Measurements from ENCODE around the gene UPF1.

Gene UPF1

DNA sequence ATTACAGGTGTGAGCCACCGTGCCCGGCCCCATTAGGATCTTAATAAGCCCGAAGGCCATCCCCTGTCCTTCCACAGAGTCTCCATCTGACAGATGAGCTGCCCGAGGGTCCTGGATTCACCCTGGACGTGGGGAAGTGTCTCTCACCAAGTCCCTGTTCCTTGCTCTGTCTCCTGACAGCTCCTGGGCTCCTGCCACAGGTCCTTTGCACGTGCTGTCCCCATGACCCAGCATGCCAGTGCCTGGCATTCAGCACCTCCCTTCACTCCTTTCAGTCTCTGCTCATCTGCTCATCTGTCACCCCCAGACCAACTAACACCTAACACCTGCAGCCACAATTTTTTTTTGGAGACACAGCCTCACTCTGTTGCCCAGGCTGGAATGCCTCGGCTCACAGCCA, 49.7 kb downstream of the UPF1 start:
- H3K4me3 ChIP-seq (ENCODE audit: low read depth, low read length): no peak overlapping the region

DNA sequence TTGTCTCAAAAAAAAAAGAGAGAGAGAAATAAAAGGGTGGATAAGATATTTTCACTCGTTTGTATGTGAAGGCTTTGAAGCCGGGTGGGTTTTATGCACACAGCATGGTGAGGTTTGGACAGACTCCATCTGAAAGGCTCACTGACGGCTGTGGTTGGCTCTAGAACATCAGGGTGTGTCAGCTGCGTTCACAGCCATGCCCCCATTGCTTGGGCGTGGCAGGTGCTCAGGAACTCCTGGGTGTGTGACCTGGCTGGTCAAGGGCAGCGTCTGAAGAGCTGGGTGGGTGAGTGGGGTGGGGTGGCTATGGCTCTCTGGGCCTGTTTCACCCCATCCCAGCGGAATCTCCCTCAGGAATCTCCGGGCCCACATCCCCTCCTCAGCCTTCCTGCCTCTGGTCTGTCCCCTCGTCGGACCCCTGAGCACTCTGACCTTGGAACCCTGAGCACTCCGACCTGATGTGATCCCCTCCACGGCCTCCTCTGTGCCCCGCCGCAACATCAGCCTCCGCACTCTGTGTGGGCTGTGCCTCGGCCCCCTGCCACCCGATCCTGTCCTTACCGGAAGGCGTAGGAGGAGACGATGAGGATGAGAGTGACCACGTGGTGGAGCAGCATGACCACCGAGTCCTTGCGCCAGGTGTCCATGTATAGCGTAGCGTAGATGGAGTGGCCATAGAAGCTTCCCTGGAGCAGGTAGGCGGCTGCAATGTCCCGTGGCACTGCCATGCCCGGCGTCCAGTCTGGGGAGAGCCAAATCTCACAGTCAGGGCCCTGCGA, 52.0 kb downstream of the UPF1 start:
- no peak for DNase-seq (ENCODE audit: low read depth)
- H3K4me3 ChIP-seq (ENCODE audit: low read depth, low read length): no peak overlapping the region
- TF ChIP-seq, protein P1, sequence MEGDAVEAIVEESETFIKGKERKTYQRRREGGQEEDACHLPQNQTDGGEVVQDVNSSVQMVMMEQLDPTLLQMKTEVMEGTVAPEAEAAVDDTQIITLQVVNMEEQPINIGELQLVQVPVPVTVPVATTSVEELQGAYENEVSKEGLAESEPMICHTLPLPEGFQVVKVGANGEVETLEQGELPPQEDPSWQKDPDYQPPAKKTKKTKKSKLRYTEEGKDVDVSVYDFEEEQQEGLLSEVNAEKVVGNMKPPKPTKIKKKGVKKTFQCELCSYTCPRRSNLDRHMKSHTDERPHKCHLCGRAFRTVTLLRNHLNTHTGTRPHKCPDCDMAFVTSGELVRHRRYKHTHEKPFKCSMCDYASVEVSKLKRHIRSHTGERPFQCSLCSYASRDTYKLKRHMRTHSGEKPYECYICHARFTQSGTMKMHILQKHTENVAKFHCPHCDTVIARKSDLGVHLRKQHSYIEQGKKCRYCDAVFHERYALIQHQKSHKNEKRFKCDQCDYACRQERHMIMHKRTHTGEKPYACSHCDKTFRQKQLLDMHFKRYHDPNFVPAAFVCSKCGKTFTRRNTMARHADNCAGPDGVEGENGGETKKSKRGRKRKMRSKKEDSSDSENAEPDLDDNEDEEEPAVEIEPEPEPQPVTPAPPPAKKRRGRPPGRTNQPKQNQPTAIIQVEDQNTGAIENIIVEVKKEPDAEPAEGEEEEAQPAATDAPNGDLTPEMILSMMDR (IDR thresholded peaks at IDR 0.05; ENCODE audit: control insufficient read depth, extremely low read depth, insufficient read depth): no peak

More for the DNA sequence above, 49.7 kb downstream of the UPF1 start:
- no peak for DNase-seq (ENCODE audit: low read depth)
- TF ChIP-seq, protein P1 (IDR thresholded peaks at IDR 0.05; ENCODE audit: control insufficient read depth, extremely low read depth, insufficient read depth): no peak

- H3K4me3 ChIP-seq (ENCODE audit: low read depth, low read length): no peak overlapping the region
- no peak for DNase-seq (ENCODE audit: low read depth)
- TF ChIP-seq, protein P1 (IDR thresholded peaks at IDR 0.05; ENCODE audit: control insufficient read depth, extremely low read depth, insufficient read depth): no peak
Measured at GRCh38 chr19:18886972-18887371, 55.2 kb downstream of the UPF1 start.

GRCh38 chr19:18889949-18890745, 58.4 kb downstream of the UPF1 start:
- no peak for DNase-seq (ENCODE audit: low read depth)
- TF ChIP-seq, protein P1 (IDR thresholded peaks at IDR 0.05; ENCODE audit: control insufficient read depth, extremely low read depth, insufficient read depth): no peak
- H3K4me3 ChIP-seq (ENCODE audit: low read depth, low read length): no peak overlapping the region

DNA sequence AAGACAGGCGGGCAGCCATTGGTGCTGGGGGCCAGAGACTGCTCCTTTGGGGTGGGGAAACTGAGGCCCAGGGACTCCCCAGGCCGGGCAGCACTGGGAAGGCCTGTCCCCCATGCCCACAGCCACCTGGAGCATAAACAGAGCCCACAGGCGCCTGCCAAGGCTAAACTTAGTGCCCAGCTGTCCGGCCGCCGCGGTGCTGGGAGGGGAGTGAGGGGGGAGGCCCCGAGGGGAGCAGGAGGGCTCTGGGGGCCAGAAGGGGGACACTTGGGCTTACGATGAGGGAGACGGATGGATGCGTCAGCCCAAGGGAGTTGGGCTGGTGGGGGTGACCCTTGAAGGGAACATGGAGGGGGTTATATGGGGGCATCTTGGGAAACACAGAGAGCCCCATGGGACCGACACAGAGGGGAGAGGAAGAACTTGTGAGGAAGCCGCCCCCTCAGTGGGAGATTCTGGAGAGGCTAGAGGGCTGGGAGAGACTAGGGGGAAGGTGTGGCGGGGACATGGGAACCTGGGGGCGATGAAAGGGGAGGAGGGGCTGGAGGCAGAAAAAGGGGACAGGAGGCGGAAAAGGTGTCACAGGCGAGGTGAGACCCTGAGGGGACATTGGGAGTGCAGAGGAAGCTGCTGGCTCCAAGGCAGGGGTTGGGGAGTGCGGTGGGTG, 62.0 kb downstream of the UPF1 start:
- H3K4me3 ChIP-seq (ENCODE audit: low read depth, low read length): no peak overlapping the region
- no peak for DNase-seq (ENCODE audit: low read depth)
- TF ChIP-seq, protein P1 (IDR thresholded peaks at IDR 0.05; ENCODE audit: control insufficient read depth, extremely low read depth, insufficient read depth): no peak

DNA sequence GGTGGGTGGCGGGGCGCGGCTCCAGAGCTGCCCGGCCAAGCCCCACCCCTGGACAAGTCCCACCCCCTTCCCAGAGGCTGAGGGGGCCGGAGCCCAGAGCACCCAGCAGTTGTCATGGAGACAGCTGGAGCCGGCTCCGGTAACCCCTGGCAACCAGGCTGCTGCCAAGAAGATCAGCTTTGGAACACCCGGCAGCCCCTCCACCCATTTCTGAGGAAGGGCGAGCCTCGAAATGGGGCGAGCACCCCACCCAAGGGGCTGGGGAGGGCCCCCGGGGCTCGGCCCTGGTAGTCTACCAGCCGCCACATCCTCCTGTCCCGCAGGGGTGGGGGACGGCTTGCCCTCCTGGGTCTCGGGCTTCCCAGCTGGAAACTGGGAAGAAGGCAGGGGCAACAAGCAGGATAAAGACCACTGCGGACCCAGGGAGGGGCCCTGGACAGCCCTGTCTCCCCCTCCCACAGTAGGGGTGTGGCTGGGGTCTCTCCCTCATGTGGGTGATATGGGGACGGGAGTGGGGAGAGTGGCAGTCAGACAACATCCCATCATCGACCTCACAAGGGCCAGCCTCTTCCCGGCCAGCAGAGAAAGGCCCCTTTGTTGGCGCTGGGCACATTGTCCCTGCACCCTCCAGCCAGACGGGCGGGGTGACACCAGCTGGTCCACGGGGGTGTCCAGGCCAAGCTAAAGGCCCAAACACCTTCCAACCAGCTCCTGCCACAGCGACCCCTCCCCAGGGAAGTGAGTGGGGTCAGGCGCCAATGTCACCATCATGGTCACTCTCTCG, 62.7 kb downstream of the UPF1 start:
- peak overlapping the region; percentile 62 for H3K4me3 ChIP-seq (ENCODE audit: low read depth, low read length)
- TF ChIP-seq, protein P1 (IDR thresholded peaks at IDR 0.05; ENCODE audit: control insufficient read depth, extremely low read depth, insufficient read depth): no peak
- no peak for DNase-seq (ENCODE audit: low read depth)

Measured in LNCaP clone FGC (cell line).